GM19023 (cell line): ENCODE results near the gene ZSCAN10.

Experiments
- ATAC-seq: cut with Tn5 transposase; IDR thresholded peaks from one replicate; pipeline ENCODE4 v1.9.1; 2021; ENCODE audit warnings: mild to moderate bottlenecking, moderate library complexity; ENCODE audit not compliant: unreplicated experiment

ZSCAN10 gene

GRCh38 chr16:3134338-3135125, 35.4 kb upstream of the ZSCAN10 start, which contains the start of gene ZNF213:
Gene ZNF213 (plus strand): TSS chr16:3135029. CDS start chr16:3137281, 2,252 bp downstream.
- peak; percentile 87 for ATAC-seq

GRCh38 chr16:3133844-3134243, 34.8 kb upstream of the ZSCAN10 start:
- ATAC-seq = no peak

GRCh38 chr16:3131755-3132377, 32.8 kb upstream of the ZSCAN10 start:
- no peak for ATAC-seq

- ATAC-seq = no peak
Measured at GRCh38 chr16:3129137-3130131, 30.3 kb upstream of the ZSCAN10 start.

GRCh38 chr16:3127745-3128144, 28.7 kb upstream of the ZSCAN10 start:
- ATAC-seq = no peak

GRCh38 chr16:3123986-3124886, 25.1 kb upstream of the ZSCAN10 start:
- ATAC-seq = peak; percentile 89

- ATAC-seq = no peak
Measured at GRCh38 chr16:3122926-3123570, 24.0 kb upstream of the ZSCAN10 start.

- no peak for ATAC-seq
Measured at GRCh38 chr16:3121851-3122467, 22.9 kb upstream of the ZSCAN10 start.

GRCh38 chr16:3120435-3120834, 21.3 kb upstream of the ZSCAN10 start:
- ATAC-seq = no peak

- no peak for ATAC-seq
Measured at GRCh38 chr16:3119701-3120408, 20.8 kb upstream of the ZSCAN10 start.

GRCh38 chr16:3119286-3119685, 20.2 kb upstream of the ZSCAN10 start:
- no peak for ATAC-seq

GRCh38 chr16:3118846-3119245, 19.8 kb upstream of the ZSCAN10 start:
- ATAC-seq = no peak

- ATAC-seq = no peak
Measured at GRCh38 chr16:3118204-3118790, 19.2 kb upstream of the ZSCAN10 start.

- ATAC-seq = no peak
Measured at GRCh38 chr16:3115561-3115960, 16.5 kb upstream of the ZSCAN10 start.

- ATAC-seq = no peak
Measured at GRCh38 chr16:3115003-3115402, 15.9 kb upstream of the ZSCAN10 start.

- no peak for ATAC-seq
Measured at GRCh38 chr16:3113765-3114479, 14.8 kb upstream of the ZSCAN10 start.

- no peak for ATAC-seq
Measured at GRCh38 chr16:3112881-3113574, 13.9 kb upstream of the ZSCAN10 start.
